Measurements from ENCODE around the gene WDR83.

DNA sequence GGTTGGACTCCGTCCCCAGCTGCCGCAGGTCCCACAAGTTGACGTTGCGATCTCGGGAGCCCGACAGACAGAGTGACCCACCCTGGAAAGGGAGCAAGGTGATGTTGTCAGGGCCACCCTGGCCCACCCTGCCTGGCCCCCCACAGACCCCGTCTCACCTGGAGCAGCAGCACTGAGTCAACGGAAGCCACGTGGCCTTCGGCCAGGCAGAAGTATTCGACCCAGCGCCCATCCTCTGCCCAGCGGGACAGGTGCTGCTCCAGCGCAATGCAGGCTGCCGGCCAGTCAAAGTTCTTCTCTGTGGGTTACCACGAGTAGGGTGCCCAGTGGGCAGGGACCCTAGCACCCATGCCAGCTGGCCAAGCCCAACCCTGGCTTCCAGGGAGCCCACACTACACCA, 28.0 kb downstream of the WDR83 start:
- no peak for TF ChIP-seq POLR2A (IDR thresholded peaks at IDR 0.05)
- TF ChIP-seq, protein P1, sequence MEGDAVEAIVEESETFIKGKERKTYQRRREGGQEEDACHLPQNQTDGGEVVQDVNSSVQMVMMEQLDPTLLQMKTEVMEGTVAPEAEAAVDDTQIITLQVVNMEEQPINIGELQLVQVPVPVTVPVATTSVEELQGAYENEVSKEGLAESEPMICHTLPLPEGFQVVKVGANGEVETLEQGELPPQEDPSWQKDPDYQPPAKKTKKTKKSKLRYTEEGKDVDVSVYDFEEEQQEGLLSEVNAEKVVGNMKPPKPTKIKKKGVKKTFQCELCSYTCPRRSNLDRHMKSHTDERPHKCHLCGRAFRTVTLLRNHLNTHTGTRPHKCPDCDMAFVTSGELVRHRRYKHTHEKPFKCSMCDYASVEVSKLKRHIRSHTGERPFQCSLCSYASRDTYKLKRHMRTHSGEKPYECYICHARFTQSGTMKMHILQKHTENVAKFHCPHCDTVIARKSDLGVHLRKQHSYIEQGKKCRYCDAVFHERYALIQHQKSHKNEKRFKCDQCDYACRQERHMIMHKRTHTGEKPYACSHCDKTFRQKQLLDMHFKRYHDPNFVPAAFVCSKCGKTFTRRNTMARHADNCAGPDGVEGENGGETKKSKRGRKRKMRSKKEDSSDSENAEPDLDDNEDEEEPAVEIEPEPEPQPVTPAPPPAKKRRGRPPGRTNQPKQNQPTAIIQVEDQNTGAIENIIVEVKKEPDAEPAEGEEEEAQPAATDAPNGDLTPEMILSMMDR (IDR thresholded peaks at IDR 0.05), result no peak

Data from esophagus squamous epithelium (tissue), 4 donors.